ENCODE data around the gene DIP2C.
"Not testable (repeated sequence)": the region's sequence is repeated elsewhere in the genome, so short reads cannot be mapped to it uniquely, and the experiment has no call there.

Gene DIP2C

DNA sequence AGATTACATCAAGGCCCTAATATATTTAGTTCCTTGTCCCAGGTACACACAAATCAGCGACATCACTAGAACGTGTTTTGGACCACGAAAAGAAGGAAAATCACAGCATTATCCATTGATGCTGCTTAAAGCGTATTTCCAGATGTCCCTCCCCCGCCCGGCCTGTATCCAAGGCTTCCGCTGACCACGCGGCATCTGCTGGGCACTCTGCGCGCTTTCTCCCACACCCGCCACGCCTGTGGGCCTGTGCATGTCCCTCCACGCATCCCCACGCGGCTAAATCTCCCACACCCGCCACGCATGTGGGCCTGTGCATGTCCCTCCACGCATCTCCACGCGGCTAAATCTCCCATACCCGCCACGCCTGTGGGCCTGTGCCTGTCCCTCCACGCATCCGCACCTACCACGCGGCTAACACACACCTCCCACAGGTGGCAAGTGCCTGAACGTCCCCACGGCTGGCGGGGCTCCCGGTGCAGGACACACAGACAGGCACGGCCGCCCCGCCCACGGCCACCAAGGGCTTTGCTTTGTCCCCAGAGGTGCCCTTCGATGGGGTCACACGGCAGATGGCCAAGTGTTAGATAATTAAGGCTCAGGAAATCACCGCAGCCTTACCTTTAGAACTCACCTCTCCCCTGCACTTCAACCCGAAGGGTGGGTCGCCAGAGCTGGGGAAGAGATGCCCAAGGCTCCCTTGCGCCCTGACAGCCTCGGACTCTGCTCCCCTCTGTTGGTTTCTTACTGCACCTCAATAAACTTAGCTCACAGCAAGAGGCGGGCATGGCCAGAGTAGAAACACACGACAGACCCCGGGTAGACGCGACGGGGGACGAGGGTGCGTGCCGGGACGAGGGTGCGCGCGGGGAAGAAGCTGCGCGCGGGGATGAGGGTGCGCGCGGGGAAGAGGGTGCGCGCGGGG, 49.5 kb downstream of the DIP2C start:
- no peak for DNase-seq

- DNase-seq: no peak
Observed at GRCh38 chr10:639001-639750, 50.3 kb downstream of the DIP2C start.

DNA sequence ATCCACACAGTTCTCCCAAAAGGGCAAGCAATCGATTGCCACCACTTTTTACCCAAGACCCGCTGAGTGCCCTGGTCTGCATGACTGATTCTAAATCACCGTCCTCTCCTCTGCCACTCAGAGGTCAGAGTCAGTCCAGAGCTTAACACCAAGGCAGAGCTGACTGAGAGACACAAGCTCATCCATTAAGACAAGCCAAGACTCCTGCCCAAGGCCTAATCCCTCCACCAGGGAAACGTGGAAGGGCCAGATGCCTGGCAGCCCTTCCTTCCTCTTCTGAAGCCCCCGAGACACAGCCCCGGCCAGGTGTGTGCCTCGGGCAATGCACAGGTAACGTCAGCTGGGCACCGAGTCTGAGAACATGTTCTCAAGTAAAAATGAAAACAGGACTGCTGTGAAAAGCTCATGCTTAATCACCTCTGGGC, 51.7 kb downstream of the DIP2C start:
- DNase-seq: no peak

- no peak for DNase-seq
Observed at GRCh38 chr10:637221-637620, 52.2 kb downstream of the DIP2C start.

DNA sequence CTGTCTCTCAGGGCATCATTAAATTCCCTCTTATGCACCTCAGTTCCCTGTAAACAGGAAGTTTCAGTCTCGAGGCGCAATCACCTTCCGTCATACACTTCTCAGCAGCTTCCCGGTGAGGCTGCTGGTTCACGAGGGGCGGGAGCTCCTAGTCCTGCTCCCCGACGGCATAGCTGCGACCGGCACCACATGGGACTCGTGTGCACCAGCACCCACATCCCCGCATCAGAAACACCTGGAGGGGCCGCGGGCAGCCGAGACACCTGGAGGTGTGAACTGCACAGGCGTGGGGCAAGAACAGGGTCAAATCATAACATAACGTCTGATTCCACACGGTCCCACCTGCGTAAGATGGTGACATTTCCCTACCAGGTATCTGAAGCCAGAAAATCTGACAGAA, 52.7 kb downstream of the DIP2C start:
- no peak for DNase-seq

- DNase-seq: no peak
Observed at GRCh38 chr10:636016-636730, 53.3 kb downstream of the DIP2C start.

GRCh38 chr10:635088-635861, 54.2 kb downstream of the DIP2C start:
- no peak for DNase-seq

- DNase-seq: peak; percentile 5
Observed at GRCh38 chr10:634256-634655, 55.2 kb downstream of the DIP2C start.

- DNase-seq: peak; percentile 9
Observed at GRCh38 chr10:633279-634245, 55.9 kb downstream of the DIP2C start.

DNA sequence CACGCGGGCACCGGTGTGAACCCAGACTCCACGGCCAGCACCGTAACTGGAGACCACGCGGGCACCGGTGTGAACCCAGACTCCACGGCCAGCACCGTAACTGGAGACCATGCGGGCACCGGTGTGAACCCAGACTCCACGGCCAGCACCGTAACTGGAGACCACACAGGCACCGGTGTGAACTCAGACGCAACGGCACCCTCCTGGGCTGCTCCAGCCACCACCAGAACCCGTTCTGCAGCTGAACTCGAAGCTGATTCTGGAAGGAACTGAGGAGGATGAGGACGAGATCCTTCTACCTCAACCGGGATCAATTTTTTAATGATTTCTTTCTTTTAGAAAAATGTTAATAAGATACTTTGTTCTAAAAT, 56.7 kb downstream of the DIP2C start:
- DNase-seq: not testable (repeated sequence)

DNA sequence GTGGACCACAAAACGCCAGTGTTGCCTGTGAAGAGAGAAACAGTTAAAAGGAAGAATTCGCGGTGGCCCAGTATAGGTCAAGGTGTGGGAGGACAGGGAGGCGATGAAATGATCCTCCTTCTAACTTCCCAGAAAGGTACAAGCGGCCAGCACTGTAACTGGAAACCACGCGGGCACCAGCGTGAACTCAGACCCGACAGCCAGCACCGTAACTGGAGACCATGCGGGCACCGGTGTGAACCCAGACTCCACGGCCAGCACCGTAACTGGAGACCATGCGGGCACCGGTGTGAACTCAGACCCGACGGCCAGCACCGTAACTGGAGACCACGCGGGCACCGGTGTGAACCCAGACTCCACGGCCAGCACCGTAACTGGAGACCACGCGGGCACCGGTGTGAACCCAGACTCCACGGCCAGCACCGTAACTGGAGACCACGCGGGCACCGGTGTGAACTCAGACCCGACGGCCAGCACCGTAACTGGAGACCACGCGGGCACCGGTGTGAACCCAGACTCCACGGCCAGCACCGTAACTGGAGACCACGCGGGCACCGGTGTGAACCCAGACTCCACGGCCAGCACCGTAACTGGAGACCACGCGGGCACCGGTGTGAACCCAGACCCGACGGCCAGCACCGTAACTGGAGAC, 57.2 kb downstream of the DIP2C start:
- not testable (repeated sequence) for DNase-seq

DNA sequence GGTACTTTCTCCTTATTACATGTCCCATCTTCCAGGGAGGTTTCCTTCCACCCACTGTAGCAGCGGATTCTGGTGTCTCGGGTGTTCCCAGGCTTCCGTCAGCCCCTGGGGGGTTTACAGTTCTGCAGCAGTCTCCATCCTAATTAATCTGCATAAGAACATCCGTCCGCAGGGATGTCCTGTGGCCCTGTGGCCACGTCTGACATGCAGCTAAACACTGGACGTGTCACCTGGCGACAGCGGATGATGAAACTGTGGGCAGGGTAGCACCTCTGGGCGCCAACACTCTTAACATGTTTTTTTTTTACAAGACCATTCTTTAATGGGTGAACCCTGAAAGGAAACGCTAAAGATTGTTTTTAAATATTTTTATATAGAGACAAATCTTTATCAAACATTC, 58.2 kb downstream of the DIP2C start:
- DNase-seq: no peak

GRCh38 chr10:630581-631073, 58.8 kb downstream of the DIP2C start:
- peak; percentile 72 for DNase-seq

GRCh38 chr10:629186-629998, 60.1 kb downstream of the DIP2C start:
- no peak for DNase-seq

DNA sequence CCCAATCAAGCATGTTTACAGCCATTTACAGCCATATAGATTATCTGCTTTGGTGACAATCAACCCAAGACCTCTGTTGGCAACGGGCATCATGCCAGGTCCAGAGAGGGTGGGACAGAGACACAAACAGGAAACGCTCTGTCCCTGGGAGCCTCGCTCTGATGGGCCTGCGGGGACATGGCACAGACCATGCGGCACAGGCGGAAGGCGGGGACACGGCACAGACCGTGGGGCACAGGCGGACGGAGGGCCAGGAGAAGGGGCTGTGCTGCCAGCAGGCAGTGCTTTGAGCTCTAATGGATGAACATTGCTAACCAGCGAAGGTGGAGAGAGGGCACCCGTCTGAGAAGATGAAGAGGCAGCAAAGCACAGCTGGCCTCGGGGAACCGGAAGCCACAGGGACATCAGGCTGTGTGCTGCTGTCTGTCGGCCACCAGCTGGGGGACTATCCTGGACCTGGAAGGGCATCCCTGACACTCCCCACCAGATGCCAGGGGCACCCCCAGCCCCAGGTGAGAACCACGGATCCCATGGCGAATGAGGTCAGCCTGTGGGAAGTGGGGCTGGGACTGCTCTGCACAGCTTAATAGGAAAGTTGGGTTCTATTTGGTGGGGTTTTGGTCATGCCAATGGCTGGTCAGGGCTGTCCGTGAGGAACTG, 61.0 kb downstream of the DIP2C start:
- DNase-seq: no peak

- DNase-seq: no peak
Observed at GRCh38 chr10:627032-627992, 62.2 kb downstream of the DIP2C start.

GRCh38 chr10:625751-626711, 63.4 kb downstream of the DIP2C start:
- DNase-seq: no peak

Measured in NCI-H1105 (cell line).